Uterus (tissue), 2 donors: ENCODE results near the gene POLR2B.

ENCODE experiments used
- POLR2A ChIP-seq, 2 donors: fragments of 450-650 bp; IDR thresholded peaks; one replicate each; pipeline ENCODE4 v1.6.1; 2016; ENCODE audit warnings: antibody characterized with exemption in 2 of 2, mild to moderate bottlenecking in 1 of 2, moderate library complexity in 1 of 2
- TF ChIP-seq, protein P1 (sequence below), 4 experiments: fragments of 200-600 bp in 2 of 4; fragments of 450-650 bp in 2 of 4; sonication (generic) in 2 of 4; IDR thresholded peaks; one replicate each; pipeline ENCODE4 v1.5.1; 2016 to 2019; ENCODE audit warnings: antibody characterized with exemption in 4 of 4, mild to moderate bottlenecking in 2 of 4, moderate library complexity in 1 of 4

DNA sequence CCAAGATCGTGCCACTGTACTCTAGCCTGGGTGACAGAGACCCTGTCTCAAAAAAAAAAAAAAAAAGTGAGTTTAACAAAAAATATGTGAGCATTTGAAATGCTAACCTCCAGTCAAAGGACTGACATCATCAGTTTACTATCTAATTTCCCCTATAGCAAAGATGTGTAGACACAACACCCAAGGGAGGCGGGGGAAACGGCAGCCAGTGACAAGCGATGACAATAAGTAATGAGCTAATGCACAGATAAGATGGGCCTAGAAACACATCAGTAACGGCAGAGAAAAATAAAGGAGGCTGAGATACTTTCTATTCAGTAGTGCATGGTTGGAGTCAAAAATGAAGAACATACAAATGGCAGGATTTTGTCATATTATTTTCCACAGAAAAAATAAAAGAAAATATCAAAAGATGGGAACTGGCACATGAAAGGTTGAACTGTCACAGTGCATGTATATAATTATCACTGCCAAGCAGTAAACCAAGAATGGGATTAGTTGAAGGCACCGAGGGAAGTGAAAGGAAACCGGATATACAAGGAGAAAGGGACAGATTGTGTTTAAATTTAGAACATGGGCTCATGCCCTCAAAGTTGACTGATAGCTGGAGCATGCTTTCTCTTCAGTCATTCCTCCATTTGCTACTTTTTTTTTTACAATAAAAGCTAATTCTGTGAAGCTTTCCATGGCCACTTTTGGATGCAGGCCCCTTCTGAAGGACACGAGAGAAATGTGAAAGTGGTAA, 89.7 kb downstream of the POLR2B start:
- TF ChIP-seq, protein P1, sequence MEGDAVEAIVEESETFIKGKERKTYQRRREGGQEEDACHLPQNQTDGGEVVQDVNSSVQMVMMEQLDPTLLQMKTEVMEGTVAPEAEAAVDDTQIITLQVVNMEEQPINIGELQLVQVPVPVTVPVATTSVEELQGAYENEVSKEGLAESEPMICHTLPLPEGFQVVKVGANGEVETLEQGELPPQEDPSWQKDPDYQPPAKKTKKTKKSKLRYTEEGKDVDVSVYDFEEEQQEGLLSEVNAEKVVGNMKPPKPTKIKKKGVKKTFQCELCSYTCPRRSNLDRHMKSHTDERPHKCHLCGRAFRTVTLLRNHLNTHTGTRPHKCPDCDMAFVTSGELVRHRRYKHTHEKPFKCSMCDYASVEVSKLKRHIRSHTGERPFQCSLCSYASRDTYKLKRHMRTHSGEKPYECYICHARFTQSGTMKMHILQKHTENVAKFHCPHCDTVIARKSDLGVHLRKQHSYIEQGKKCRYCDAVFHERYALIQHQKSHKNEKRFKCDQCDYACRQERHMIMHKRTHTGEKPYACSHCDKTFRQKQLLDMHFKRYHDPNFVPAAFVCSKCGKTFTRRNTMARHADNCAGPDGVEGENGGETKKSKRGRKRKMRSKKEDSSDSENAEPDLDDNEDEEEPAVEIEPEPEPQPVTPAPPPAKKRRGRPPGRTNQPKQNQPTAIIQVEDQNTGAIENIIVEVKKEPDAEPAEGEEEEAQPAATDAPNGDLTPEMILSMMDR (IDR thresholded peaks at IDR 0.05): no peak
- no peak for TF ChIP-seq POLR2A (IDR thresholded peaks at IDR 0.05)
